ENCODE data around the gene GABPA. TPM values are rescaled to one million over a fixed set of nuclear protein-coding genes. Genes with fewer than 3 reads are reported as not detected.

The GABPA gene
- total RNA-seq, 1 experiment from 2014 or later = 20.4 TPM

DNA sequence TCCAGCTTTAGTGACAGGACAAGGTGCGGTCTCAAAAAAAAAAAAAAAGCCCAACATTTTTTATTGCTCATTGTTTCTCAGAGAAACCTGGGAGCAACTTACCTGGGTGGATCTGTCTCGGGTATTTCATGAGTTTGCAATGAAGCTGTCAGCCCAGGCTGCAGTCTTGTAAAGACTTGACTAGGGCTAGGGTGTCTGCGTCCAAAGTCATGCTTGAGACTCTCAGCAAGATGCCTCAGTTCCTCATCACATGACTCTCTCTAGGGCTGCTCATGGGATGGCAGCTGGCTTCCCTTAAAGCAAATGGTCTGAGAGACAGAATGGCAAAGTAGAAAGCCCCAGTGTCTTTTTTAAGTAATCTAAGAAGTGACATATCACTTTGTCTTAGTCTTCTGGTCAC is 8.1 kb downstream of the GABPA start:
- H3K79me1 ChIP-seq (ENCODE audit: insufficient read depth, low read depth, low read length, poor library complexity, severe bottlenecking) = peaks cover 4% of the 10 kb centered on the region
- no peak overlapping the region for H3K27ac ChIP-seq (ENCODE audit: insufficient read length, low read depth, low read length)
- Mint-ChIP-seq H3K27ac (peak overlapping the region in 1 of 3 experiments; percentile 37; a peak in 2 of 7 replicates), H3K4me3 (no peak overlapping the region), H3K27me3 (ENCODE audit: low read depth) (no peaks in the 10 kb centered on the region), H3K9me3 (no peaks in the 10 kb centered on the region), H3K36me3 (ENCODE audit: insufficient read depth in 1 of 3, low read depth in 3 of 3) (peaks cover 0 to 13% (median 7%) of the 10 kb centered on the region in 3 experiments; a peak in 5 of 7 replicates), H3K4me1 (peaks cover 0 to 3% of the 10 kb centered on the region in 2 experiments; a peak in 1 of 4 replicates)
- no peaks in the 10 kb centered on the region for H4K20me1 ChIP-seq (ENCODE audit: control insufficient read depth, insufficient read depth, insufficient read length)
- no peak overlapping the region for H3K23ac ChIP-seq (ENCODE audit: insufficient read length, low read depth, low read length)
- no peak overlapping the region for H4K8ac ChIP-seq (replicated peaks; ENCODE audit: insufficient read length, low read depth, low read length)
- no peak overlapping the region for H4K5ac ChIP-seq (ENCODE audit: insufficient read length, low read depth, low read length)
- WGBS (ENCODE audit: extremely low coverage, insufficient read length, low lambda C conversion rate) = no CpG with 5 or more reads among the region's 3 CpGs
- H3K4me2 ChIP-seq (ENCODE audit: insufficient read depth, insufficient read length, low read length) = no peak overlapping the region
- no peak overlapping the region for H2BK5ac ChIP-seq (ENCODE audit: insufficient read length, low read length)
- H3K56ac ChIP-seq (ENCODE audit: insufficient read length, low read depth, low read length) = no peak overlapping the region
- no peak overlapping the region for H3K9ac ChIP-seq (ENCODE audit: extremely low read depth, insufficient read length, low read length)
- no peak overlapping the region for H2AK5ac ChIP-seq (ENCODE audit: insufficient read length, low read length)
- no peak overlapping the region for H3K14ac ChIP-seq (ENCODE audit: insufficient read depth, low read length)
- H2BK12ac ChIP-seq (ENCODE audit: insufficient read length, low read depth, low read length) = no peak overlapping the region
- H3K18ac ChIP-seq (ENCODE audit: insufficient read length, low read depth, low read length) = no peak overlapping the region
- H3K79me2 ChIP-seq (ENCODE audit: insufficient read depth, low read length) = peaks cover 6% of the 10 kb centered on the region; the same call in 1 of the 2 replicates
- no peak overlapping the region for H2BK120ac ChIP-seq (ENCODE audit: low read depth, low read length, poor library complexity, severe bottlenecking)
- DNase-seq = no peak
- no peaks in the 10 kb centered on the region for H3K23me2 ChIP-seq (ENCODE audit: insufficient read length, low read depth, low read length, poor library complexity, severe bottlenecking)
- H4K91ac ChIP-seq (ENCODE audit: insufficient read length, low read depth, low read length) = no peak overlapping the region
- H3K9me3 ChIP-seq (ENCODE audit: control insufficient read depth, low read depth, low read length) = no peaks in the 10 kb centered on the region
- H3K4me1 ChIP-seq (ENCODE audit: insufficient read depth, low read length) = no peaks in the 10 kb centered on the region
- H3K27me3 ChIP-seq (ENCODE audit: insufficient read depth, low read length) = no peaks in the 10 kb centered on the region
- no peak overlapping the region for H2AFZ ChIP-seq (ENCODE audit: low read length)
- no peak overlapping the region for H2BK15ac ChIP-seq (ENCODE audit: low read depth, low read length)
- TF ChIP-seq, protein P1, sequence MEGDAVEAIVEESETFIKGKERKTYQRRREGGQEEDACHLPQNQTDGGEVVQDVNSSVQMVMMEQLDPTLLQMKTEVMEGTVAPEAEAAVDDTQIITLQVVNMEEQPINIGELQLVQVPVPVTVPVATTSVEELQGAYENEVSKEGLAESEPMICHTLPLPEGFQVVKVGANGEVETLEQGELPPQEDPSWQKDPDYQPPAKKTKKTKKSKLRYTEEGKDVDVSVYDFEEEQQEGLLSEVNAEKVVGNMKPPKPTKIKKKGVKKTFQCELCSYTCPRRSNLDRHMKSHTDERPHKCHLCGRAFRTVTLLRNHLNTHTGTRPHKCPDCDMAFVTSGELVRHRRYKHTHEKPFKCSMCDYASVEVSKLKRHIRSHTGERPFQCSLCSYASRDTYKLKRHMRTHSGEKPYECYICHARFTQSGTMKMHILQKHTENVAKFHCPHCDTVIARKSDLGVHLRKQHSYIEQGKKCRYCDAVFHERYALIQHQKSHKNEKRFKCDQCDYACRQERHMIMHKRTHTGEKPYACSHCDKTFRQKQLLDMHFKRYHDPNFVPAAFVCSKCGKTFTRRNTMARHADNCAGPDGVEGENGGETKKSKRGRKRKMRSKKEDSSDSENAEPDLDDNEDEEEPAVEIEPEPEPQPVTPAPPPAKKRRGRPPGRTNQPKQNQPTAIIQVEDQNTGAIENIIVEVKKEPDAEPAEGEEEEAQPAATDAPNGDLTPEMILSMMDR (conservative IDR thresholded peaks at IDR 0.05) = no peak
- no peak overlapping the region for H3T11ph ChIP-seq (ENCODE audit: low read length)
- H3K4ac ChIP-seq (ENCODE audit: low read depth, low read length) = no peak overlapping the region
- no peak overlapping the region for H2BK20ac ChIP-seq (ENCODE audit: low read depth, low read length, poor library complexity, severe bottlenecking)

Measured in H9 (cell line).